ENCODE measurements around the gene CALCOCO1. TPM values are rescaled to one million over a fixed set of nuclear protein-coding genes. Genes with fewer than 3 reads are reported as not detected.
A peak's percentile ranks its signal among the peaks of the same experiment; 100 is the strongest.

Gene CALCOCO1
- total and polyA plus RNA-seq, 2 experiments from 2014 or later: 155 to 243 TPM

- DNase-seq: peak; percentile 79
- Histone ChIP-seq H3K4me1 (ENCODE audit: insufficient read depth) (peaks cover 25% of the 10 kb centered on the region), H2AFZ (peak overlapping the region; percentile 58), H4K20me1 (ENCODE audit: insufficient read depth) (no peaks in the 10 kb centered on the region), H3K4me3 (peak overlapping the region; percentile 23), H3K79me2 (ENCODE audit: insufficient read depth) (no peaks in the 10 kb centered on the region), H3K36me3 (ENCODE audit: low read depth) (no peaks in the 10 kb centered on the region), H3F3A (ENCODE audit: insufficient read depth) (peaks cover 28% of the 10 kb centered on the region), H3K9me2 (ENCODE audit: insufficient read depth) (no peaks in the 10 kb centered on the region), H3K9ac (peak overlapping the region; percentile 59), H3K4me2 (ENCODE audit: unreplicated experiment) (peak overlapping the region; percentile 66), H3K9me3 (ENCODE audit: low read depth) (no peaks in the 10 kb centered on the region), H3K27me3 (replicated peaks; ENCODE audit: insufficient read depth) (no peaks in the 10 kb centered on the region), H3K27ac (peak overlapping the region; percentile 88)
- in situ Hi-C loops (cut with MboI): no loop called here
- TF ChIP-seq EZH2phosphoT487 (IDR thresholded peaks at IDR 0.05; ENCODE audit: insufficient read depth, low read depth) (no peak), EZH2 (IDR thresholded peaks at IDR 0.05; ENCODE audit: insufficient read depth, poor library complexity, severe bottlenecking) (no peak)
- 24 to 25% methylated on average over 3 of the region's 3 CpGs for WGBS, 2 experiments (ENCODE audit: low coverage in 1 of 2, low lambda C conversion rate in 2 of 2, missing lambda C conversion rate in 2 of 2)
Observed at GRCh38 chr12:53659011-53659551, 68.2 kb downstream of the CALCOCO1 start.

Other genes with a start within 250 kb of the CALCOCO1 start
- 36.5 and 37.4 TPM in 2 replicates for gene MAP3K12, start 228.0 kb downstream of the CALCOCO1 start, total RNA-seq (2014; rRNA removed; shearing (Covaris generic))
- gene MAP3K12, start 228.0 kb downstream of the CALCOCO1 start, polyA plus RNA-seq (2016; fragmentation: Nextera tagmentation; extraction: Ambion mirVana): 8.7 and 10.4 TPM in 2 replicates
- 40.1 and 54.1 TPM in 2 replicates for gene TARBP2, start 226.2 kb downstream of the CALCOCO1 start, total RNA-seq (2014; rRNA removed; shearing (Covaris generic))
- gene TARBP2, start 226.2 kb downstream of the CALCOCO1 start, polyA plus RNA-seq (2016; fragmentation: Nextera tagmentation; extraction: Ambion mirVana): 32.1 and 36.0 TPM in 2 replicates
- gene NPFF, start 220.0 kb downstream of the CALCOCO1 start, total RNA-seq (2014; rRNA removed; shearing (Covaris generic)): not detected in 2 replicates
- not detected in 2 replicates for gene NPFF, start 220.0 kb downstream of the CALCOCO1 start, polyA plus RNA-seq (2016; fragmentation: Nextera tagmentation; extraction: Ambion mirVana)
- gene ATF7, start 101.1 kb downstream of the CALCOCO1 start, total RNA-seq (2014; rRNA removed; shearing (Covaris generic)): 10.5 and 12.8 TPM in 2 replicates
- gene ATF7, start 101.1 kb downstream of the CALCOCO1 start, polyA plus RNA-seq (2016; fragmentation: Nextera tagmentation; extraction: Ambion mirVana): 21.5 and 24.3 TPM in 2 replicates
- gene ATP5MC2, start 51.4 kb downstream of the CALCOCO1 start, total RNA-seq (2014; rRNA removed; shearing (Covaris generic)): 191 and 257 TPM in 2 replicates
- gene ATP5MC2, start 51.4 kb downstream of the CALCOCO1 start, polyA plus RNA-seq (2016; fragmentation: Nextera tagmentation; extraction: Ambion mirVana): 266 TPM in 2 replicates
- gene CISTR, start 24.5 kb upstream of the CALCOCO1 start, total RNA-seq (2014; rRNA removed; shearing (Covaris generic)): not detected in 2 replicates
- not detected in 2 replicates for gene CISTR, start 24.5 kb upstream of the CALCOCO1 start, polyA plus RNA-seq (2016; fragmentation: Nextera tagmentation; extraction: Ambion mirVana)
- gene HOXC13, start 211.4 kb upstream of the CALCOCO1 start, total RNA-seq (2014; rRNA removed; shearing (Covaris generic)): not detected in 2 replicates
- not detected in 2 replicates for gene HOXC13, start 211.4 kb upstream of the CALCOCO1 start, polyA plus RNA-seq (2016; fragmentation: Nextera tagmentation; extraction: Ambion mirVana)
- not detected in 2 replicates for gene HOXC12, start 227.5 kb upstream of the CALCOCO1 start, total RNA-seq (2014; rRNA removed; shearing (Covaris generic))
- gene HOXC12, start 227.5 kb upstream of the CALCOCO1 start, polyA plus RNA-seq (2016; fragmentation: Nextera tagmentation; extraction: Ambion mirVana): not detected in 2 replicates
- gene HOXC11, start 245.7 kb upstream of the CALCOCO1 start, total RNA-seq (2014; rRNA removed; shearing (Covaris generic)): not detected in 2 replicates
- gene HOXC11, start 245.7 kb upstream of the CALCOCO1 start, polyA plus RNA-seq (2016; fragmentation: Nextera tagmentation; extraction: Ambion mirVana): not detected in 2 replicates
- gene HOTAIR, start 247.5 kb upstream of the CALCOCO1 start, total RNA-seq (2014; rRNA removed; shearing (Covaris generic)): not detected in 2 replicates
- gene HOTAIR, start 247.5 kb upstream of the CALCOCO1 start, polyA plus RNA-seq (2016; fragmentation: Nextera tagmentation; extraction: Ambion mirVana): not detected in 2 replicates